ENCODE measurements around the gene SLC47A1. TPM values are rescaled to one million over a fixed set of nuclear protein-coding genes. Genes with fewer than 3 reads are reported as not detected.

The SLC47A1 gene
- total and polyA plus RNA-seq, 2 of the 13 experiments (the other 11 are each of a cell fraction or from before 2014, with no cell fraction given): 42.1 to 67.5 TPM

DNA sequence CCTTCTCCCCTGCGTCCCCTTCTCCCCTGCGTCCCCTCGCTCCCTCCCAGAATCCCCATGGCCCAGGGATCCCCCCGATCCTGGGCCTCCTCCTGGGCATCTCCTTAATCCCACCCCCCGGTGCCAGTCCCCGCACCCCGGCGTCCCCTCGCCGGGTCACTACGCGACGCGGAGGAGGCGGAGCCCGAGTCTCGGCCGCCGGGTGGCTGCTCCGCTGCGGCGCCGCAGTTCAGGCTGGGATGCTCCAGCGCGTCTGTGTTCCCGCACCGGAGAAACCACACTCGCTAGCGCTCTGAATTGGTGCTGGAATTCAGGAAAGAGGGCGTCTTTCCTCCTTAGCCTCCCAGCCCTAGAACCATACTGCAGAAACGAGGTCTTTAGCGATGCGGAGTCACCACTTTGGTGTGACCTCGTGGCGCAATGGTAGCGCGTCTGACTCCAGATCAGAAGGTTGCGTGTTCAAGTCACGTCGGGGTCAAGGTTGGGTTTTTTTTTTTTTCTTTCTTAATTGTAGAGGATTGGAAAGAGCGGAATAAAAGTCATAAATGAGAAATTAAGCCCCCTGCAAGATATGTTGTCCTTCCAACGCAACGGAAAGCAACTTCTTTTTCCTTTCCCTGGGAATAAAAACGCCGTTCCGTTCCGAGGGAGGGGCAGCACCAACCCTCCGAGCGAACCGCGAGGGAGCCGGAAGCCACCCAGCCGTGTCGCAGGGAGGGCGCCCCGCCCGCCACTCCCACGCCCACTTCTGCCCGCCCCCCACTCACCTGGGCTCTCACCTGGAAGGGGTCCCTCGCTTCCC is 25.7 kb upstream of the SLC47A1 start (continued):
- TF ChIP-seq STAT6 (CRISPR knock-in tag; IDR thresholded peaks at IDR 0.05; ENCODE audit: borderline replicate concordance) (0 out of 2 replicates have a peak, but pooled peaks have one; percentile 46), MEIS1 (CRISPR knock-in tag; IDR thresholded peaks at IDR 0.05; ENCODE audit: borderline replicate concordance) (peak; percentile 30; the same call in 1 of the 2 replicates), ZFP36 (IDR thresholded peaks at IDR 0.05; ENCODE audit: borderline replicate concordance, low read depth, low read length, partially characterized antibody) (no peak), ZNF761 (CRISPR knock-in tag; conservative IDR thresholded peaks at IDR 0.05) (peak; percentile 77; the same call in 1 of the 2 replicates), HNRNPH1 (optimal IDR thresholded peaks at IDR 0.05; ENCODE audit: low read depth, low read length) (no peak), HNRNPUL1 (IDR thresholded peaks at IDR 0.05; ENCODE audit: low read depth, low read length) (no peak), RELA (CRISPR knock-in tag; IDR thresholded peaks at IDR 0.05) (no peak), CEBPB (IDR thresholded peaks at IDR 0.05; ENCODE audit: borderline replicate concordance, low read depth, low read length) (peak; percentile 68; the same call in 1 of the 2 replicates), ZNF136 (CRISPR knock-in tag; IDR thresholded peaks at IDR 0.05; ENCODE audit: low read depth) (peak; percentile 78; the same call in 1 of the 2 replicates), ZNF367 (CRISPR knock-in tag; IDR thresholded peaks at IDR 0.05; ENCODE audit: borderline replicate concordance) (no peak), MZF1 (CRISPR knock-in tag; IDR thresholded peaks at IDR 0.05; ENCODE audit: borderline replicate concordance) (no peak), HMGXB4 (CRISPR knock-in tag; IDR thresholded peaks at IDR 0.05; ENCODE audit: borderline replicate concordance in 1 of 2, low read depth in 1 of 2) (peak; percentile 99), ZNF768 (CRISPR knock-in tag; IDR thresholded peaks at IDR 0.05) (no peak), RBM39 (IDR thresholded peaks at IDR 0.05; ENCODE audit: low read depth, low read length, poor library complexity, severe bottlenecking) (peak; percentile 35), ZNF792 (CRISPR knock-in tag; IDR thresholded peaks at IDR 0.05) (peak; percentile 79), NRL (CRISPR knock-in tag; IDR thresholded peaks at IDR 0.05; ENCODE audit: borderline replicate concordance) (0 out of 2 replicates have a peak, but pooled peaks have one; percentile 46)
- TF ChIP-seq, protein P1, sequence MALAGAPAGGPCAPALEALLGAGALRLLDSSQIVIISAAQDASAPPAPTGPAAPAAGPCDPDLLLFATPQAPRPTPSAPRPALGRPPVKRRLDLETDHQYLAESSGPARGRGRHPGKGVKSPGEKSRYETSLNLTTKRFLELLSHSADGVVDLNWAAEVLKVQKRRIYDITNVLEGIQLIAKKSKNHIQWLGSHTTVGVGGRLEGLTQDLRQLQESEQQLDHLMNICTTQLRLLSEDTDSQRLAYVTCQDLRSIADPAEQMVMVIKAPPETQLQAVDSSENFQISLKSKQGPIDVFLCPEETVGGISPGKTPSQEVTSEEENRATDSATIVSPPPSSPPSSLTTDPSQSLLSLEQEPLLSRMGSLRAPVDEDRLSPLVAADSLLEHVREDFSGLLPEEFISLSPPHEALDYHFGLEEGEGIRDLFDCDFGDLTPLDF (CRISPR knock-in tag; IDR thresholded peaks at IDR 0.05): no peak
- TF ChIP-seq, protein P2, sequence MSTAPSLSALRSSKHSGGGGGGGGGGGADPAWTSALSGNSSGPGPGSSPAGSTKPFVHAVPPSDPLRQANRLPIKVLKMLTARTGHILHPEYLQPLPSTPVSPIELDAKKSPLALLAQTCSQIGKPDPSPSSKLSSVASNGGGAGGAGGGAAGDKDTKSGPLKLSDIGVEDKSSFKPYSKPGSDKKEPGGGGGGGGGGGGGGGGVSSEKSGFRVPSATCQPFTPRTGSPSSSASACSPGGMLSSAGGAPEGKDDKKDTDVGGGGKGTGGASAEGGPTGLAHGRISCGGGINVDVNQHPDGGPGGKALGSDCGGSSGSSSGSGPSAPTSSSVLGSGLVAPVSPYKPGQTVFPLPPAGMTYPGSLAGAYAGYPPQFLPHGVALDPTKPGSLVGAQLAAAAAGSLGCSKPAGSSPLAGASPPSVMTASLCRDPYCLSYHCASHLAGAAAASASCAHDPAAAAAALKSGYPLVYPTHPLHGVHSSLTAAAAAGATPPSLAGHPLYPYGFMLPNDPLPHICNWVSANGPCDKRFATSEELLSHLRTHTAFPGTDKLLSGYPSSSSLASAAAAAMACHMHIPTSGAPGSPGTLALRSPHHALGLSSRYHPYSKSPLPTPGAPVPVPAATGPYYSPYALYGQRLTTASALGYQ (CRISPR knock-in tag; IDR thresholded peaks at IDR 0.05): 0 out of 2 replicates have a peak, but pooled peaks have one; percentile 14
- TF ChIP-seq, protein P3, sequence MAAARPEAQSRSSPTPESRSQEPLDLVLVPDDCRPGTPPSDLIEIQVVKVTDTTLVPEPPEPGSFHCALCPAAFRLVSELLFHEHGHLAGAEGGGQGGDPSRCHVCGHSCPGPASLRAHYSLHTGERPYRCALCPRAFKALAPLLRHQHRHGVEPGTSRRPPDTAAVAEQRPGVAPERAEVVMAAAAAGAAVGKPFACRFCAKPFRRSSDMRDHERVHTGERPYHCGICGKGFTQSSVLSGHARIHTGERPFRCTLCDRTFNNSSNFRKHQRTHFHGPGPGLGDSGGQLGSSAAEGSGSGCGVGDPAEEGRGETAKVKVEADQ (CRISPR knock-in tag; IDR thresholded peaks at IDR 0.05; ENCODE audit: borderline replicate concordance): peak; percentile 73; the same call in 1 of the 2 replicates
